Esophagus (tissue), 2 donors: Measurements from ENCODE around the gene PSKH1. TPM values are rescaled to one million over a fixed set of nuclear protein-coding genes. Genes with fewer than 3 reads are reported as not detected.

Experiments used
- H3K27ac ChIP-seq, 2 donors: one replicate each; pipeline ENCODE4 v1.5.1; 2013; ENCODE audit warnings: low read depth in 2 of 2, mild to moderate bottlenecking in 2 of 2, inconsistent platforms in 1 of 2, low read length in 1 of 2, moderate library complexity in 1 of 2
- H3K27me3 ChIP-seq, 2 donors: one replicate each; pipeline ENCODE4 v1.6.1; 2013; ENCODE audit warnings: low read length in 2 of 2, control low read depth in 1 of 2, mild to moderate bottlenecking in 1 of 2; ENCODE audit not compliant: insufficient read depth in 2 of 2, control insufficient read depth in 1 of 2
- H3K36me3 ChIP-seq, 2 donors: one replicate each; pipeline ENCODE4 v1.6.1; 2013; ENCODE audit warnings: low read length in 1 of 2; ENCODE audit not compliant: control insufficient read depth in 2 of 2, insufficient read depth in 2 of 2
- H3K4me1 ChIP-seq, 2 donors: one replicate each; pipeline ENCODE4 v1.6.1; 2013; ENCODE audit warnings: low read length in 1 of 2; ENCODE audit not compliant: control insufficient read depth in 2 of 2, insufficient read depth in 2 of 2
- H3K4me3 ChIP-seq, 2 donors: one replicate each; pipeline ENCODE4 v1.5.1; 2013; ENCODE audit warnings: low read length in 2 of 2, mild to moderate bottlenecking in 2 of 2, low read depth in 1 of 2, moderate library complexity in 1 of 2
- H3K9me3 ChIP-seq, 2 donors: one replicate each; pipeline ENCODE4 v1.6.1; 2013; ENCODE audit warnings: mild to moderate bottlenecking in 2 of 2, low read depth in 1 of 2, low read length in 1 of 2, moderate library complexity in 1 of 2; ENCODE audit not compliant: control insufficient read depth in 2 of 2, insufficient read depth in 1 of 2
- WGBS, 2 donors: extraction: QIAGEN DNeasy Blood & Tissue Kit; methylation state at CpG; one replicate each; pipeline ENCODE4 v1.1.7; 2013; 5-methylcytosine and 5-hydroxymethylcytosine counted together
- polyA plus RNA-seq, 2 donors: library from polyadenylated mRNA; stranded (reverse); fragments of 200-250 nt; gene quantifications; one replicate each; pipeline ENCODE4 v1.2.3, GENCODE V29; 2013
- donor health status: healthy with polysubstance abuse.
- donor health status: Bipolar disorder and iron deficiency.

Gene PSKH1
- polyA plus RNA-seq, 2 donors = 12.5 to 13.7 TPM

DNA sequence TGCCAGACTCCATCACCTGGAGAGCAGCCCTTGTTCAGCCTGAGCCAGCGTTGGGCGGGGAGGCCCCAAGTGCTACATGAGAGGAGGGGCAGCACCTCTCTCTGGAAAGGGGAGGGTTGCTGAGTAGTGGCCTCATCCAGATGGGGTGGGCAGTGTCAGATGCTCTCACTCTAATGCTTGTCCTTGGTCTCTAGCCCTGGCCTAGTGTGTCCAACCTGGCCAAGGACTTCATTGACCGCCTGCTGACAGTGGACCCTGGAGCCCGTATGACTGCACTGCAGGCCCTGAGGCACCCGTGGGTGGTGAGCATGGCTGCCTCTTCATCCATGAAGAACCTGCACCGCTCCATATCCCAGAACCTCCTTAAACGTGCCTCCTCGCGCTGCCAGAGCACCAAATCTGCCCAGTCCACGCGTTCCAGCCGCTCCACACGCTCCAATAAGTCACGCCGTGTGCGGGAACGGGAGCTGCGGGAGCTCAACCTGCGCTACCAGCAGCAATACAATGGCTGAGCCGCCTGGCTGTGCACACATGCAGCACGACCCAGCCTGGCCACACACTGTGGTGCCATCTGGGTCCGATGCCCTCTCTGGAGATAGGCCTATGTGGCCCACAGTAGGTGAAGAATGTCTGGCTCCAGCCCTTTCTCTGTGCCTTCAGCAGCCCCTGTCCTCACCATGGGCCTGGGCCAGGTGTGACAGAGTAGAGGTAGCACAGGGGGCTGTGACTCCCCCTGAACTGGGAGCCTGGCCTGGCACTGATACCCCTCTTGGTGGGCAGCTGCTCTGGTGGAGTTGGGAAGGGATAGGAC is 34.3 kb downstream of the PSKH1 start:
- Histone ChIP-seq H3K36me3 (peaks cover 3 to 28% of the 10 kb centered on the region in 2 donors), H3K9me3 (no peaks in the 10 kb centered on the region), H3K27me3 (no peaks in the 10 kb centered on the region), H3K4me1 (peaks cover 0 to 7% of the 10 kb centered on the region in 2 donors), H3K27ac (no peak overlapping the region), H3K4me3 (no peak overlapping the region)
- 81 to 89% methylated on average over 22 of the region's 22 CpGs for WGBS, 2 donors

DNA sequence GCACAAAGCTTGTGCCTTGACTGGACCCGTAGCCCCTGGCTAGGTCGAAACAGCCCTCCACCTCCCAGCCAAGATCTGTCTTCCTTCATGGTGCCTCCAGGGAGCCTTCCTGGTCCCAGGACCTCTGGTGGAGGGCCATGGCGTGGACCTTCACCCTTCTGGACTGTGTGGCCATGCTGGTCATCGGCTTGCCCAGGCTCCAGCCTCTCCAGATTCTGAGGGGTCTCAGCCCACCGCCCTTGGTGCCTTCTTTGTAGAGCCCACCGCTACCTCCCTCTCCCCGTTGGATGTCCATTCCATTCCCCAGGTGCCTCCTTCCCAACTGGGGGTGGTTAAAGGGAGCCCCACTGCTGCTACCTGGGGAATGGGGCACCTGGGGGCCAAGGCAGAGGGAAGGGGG is 35.1 kb downstream of the PSKH1 start:
- H3K9me3 ChIP-seq = no peaks in the 10 kb centered on the region
- H3K4me1 ChIP-seq = peaks cover 0 to 3% of the 10 kb centered on the region in 2 donors
- no peak overlapping the region for H3K4me3 ChIP-seq
- H3K36me3 ChIP-seq = peaks cover 3 to 28% of the 10 kb centered on the region in 2 donors
- H3K27ac ChIP-seq = no peak overlapping the region
- H3K27me3 ChIP-seq = no peaks in the 10 kb centered on the region
- WGBS, 2 donors = 72 to 74% methylated on average over 7 of the region's 7 CpGs

DNA sequence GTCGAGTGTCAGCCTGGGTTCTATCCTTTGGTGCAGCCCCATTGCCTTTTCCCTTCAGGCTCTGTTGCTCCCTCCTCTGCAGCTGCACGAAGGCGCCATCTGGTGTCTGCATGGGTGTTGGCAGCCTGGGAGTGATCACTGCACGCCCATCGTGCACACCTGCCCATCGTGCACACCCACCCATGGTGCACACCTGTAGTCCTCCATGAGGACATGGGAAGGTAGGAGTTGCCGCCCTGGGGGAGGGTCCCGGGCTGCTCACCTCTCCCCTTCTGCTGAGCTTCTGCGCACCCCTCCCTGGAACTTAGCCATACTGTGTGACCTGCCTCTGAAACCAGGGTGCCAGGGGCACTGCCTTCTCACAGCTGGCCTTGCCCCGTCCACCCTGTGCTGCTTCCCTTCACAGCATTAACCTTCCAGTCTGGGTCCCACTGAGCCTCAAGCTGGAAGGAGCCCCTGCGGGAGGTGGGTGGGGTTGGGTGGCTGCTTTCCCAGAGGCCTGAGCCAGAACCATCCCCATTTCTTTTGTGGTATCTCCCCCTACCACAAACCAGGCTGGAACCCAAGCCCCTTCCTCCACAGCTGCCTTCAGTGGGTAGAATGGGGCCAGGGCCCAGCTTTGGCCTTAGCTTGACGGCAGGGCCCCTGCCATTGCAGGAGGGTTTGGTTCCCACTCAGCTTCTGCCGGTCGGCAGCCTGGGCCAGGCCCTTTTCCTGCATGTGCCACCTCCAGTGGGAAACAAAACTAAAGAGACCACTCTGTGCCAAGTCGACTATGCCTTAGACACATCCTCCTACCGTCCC is 35.7 kb downstream of the PSKH1 start:
- whole genome bisulfite sequencing, 2 donors = 44 to 48% methylated on average over 16 of the region's 16 CpGs
- Histone ChIP-seq H3K4me1 (peaks cover 0 to under 1% of the 10 kb centered on the region in 2 donors), H3K4me3 (no peak overlapping the region)

DNA sequence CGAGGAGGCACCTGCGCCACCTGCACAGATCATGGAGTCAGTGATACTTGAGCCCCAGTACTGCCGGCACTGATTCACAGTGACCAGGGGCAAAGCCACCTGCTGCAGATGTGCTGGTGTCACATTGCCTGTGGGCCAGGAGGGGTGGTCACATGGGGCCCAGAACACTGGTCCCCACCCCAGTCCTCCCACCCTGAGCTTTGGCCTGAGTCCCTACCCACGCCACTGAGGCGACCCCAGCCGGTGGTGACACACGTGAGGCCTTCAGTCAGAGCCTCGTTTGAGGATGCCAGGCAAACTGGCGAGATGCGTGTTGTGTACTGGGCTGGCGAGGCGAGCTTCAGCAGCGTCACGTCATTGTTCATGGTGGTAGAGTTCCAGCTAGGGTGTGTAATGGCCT is 37.1 kb downstream of the PSKH1 start:
- no peak overlapping the region for H3K27ac ChIP-seq

More for the DNA sequence above, 35.7 kb downstream of the PSKH1 start:
- no peak overlapping the region for H3K27ac ChIP-seq
- H3K9me3 ChIP-seq = no peaks in the 10 kb centered on the region
- no peaks in the 10 kb centered on the region for H3K27me3 ChIP-seq
- H3K36me3 ChIP-seq = peaks cover 3 to 30% of the 10 kb centered on the region in 2 donors

DNA sequence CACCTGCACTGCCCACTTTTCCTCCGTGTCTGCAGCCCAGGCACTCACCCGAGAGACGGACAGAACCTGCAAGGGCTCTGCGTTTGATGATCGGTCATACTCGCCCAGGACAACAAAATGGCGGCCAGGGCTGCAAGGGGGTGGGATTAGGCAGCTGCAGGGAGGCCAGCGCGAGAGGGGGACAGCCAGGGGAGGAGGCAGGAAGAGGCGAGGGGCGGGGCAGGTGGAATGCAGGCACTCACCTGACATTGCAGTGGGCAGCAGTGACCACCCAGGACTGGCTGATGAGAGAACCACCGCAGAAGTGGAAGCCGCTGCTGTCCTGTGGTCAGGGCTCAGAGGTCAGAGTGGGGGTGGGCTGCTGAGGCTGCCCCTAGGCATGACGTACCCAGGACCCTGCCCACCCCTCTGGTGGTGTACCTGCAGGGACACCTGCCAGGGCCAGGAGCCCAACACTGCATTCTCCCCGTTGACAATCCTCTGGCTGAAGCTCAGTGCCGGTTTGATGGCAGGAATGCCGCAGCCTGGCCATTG is 37.7 kb downstream of the PSKH1 start:
- no peak overlapping the region for H3K27ac ChIP-seq
- no peaks in the 10 kb centered on the region for H3K27me3 ChIP-seq
- H3K36me3 ChIP-seq = peaks cover 3 to 33% of the 10 kb centered on the region in 2 donors
- no peak overlapping the region for H3K4me3 ChIP-seq
- peaks cover 3 to 13% of the 10 kb centered on the region in 2 donors for H3K4me1 ChIP-seq
- H3K9me3 ChIP-seq = no peaks in the 10 kb centered on the region
- 90 to 93% methylated on average over 17 of the region's 17 CpGs for WGBS, 2 donors

More for the DNA sequence above, 37.1 kb downstream of the PSKH1 start:
- peaks cover 3 to 10% of the 10 kb centered on the region in 2 donors for H3K4me1 ChIP-seq
- no peak overlapping the region for H3K4me3 ChIP-seq
- 79 to 90% methylated on average over 14 of the region's 14 CpGs for WGBS, 2 donors
- peaks cover 3 to 33% of the 10 kb centered on the region in 2 donors for H3K36me3 ChIP-seq
- no peaks in the 10 kb centered on the region for H3K9me3 ChIP-seq
- H3K27me3 ChIP-seq = no peaks in the 10 kb centered on the region

DNA sequence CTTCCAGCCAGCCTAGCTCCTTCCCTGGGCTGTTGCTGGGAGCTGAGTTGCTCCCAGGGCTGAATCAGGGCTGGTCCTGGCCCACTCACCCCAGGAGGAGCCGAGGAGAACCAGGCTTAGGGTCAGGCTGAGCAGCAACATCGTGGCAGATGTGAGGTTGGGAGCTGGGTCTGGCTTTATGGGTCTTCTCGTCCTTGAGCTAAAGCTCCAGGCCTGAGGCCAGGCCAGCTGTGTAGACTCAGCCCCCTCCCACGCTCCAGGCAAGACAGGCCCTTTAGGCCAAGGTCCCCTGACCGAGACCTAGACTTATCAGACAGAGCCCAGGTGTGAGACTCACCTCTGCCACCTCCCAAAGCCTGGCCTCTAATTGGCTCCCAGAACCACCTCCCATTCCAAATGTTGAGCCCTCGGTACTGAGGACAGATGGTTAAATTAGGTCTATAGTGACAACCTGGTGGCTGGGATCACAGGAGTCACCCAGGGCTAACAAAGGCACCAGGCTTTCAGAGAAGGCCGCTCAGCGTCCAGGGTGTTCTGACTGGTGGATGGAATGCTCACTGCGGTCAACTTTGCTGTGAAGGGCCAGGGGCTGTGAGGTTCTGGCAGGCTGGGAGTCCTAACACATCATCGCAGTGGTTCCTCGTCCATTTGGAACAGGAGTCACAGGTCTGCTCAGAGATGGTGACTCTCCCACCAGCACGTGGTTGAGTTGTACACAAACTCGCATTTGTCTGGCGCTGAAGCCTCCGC is 38.8 kb downstream of the PSKH1 start, which contains the start of gene CTRL:
TSS of gene CTRL (minus strand) at position 151 of the 750 bp plus-strand sequence. CDS start at position 141, 10 bp downstream.
- peaks cover 3 to 33% of the 10 kb centered on the region in 2 donors for H3K36me3 ChIP-seq
- WGBS, 2 donors = 77 to 84% methylated on average over 15 of the region's 15 CpGs
- no peak within 1 kb of the TSS for H3K27ac ChIP-seq
- H3K27me3 ChIP-seq = no peaks in the 10 kb centered on the region
- peaks cover 3 to 13% of the 10 kb centered on the region in 2 donors for H3K4me1 ChIP-seq
- H3K4me3 ChIP-seq = no peak within 1 kb of the TSS
- H3K9me3 ChIP-seq = no peaks in the 10 kb centered on the region

DNA sequence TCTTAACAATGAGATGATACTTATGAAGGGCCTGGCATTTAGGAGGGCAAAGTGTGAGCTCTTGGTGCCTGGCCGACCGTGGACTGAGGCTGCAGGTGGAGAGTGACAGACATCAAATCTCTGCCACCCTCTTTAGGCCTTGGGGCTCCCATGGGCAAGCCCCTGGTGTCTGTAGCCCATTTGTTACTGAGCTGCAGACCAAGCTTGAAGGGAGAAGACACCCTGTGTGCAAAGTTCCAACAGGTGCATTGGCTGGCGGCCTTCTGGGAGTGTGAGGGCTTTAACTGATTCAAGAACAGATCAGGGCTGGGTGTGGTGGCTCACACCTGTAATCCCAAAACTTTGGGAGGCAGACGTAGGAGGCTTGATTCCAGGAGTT is 39.4 kb downstream of the PSKH1 start:
- H3K27ac ChIP-seq = no peak overlapping the region
- H3K36me3 ChIP-seq = peaks cover 3 to 28% of the 10 kb centered on the region in 2 donors
- no peaks in the 10 kb centered on the region for H3K27me3 ChIP-seq
- peaks cover 3 to 18% of the 10 kb centered on the region in 2 donors for H3K4me1 ChIP-seq
- no peak overlapping the region for H3K4me3 ChIP-seq
- WGBS, 2 donors = 84 to 90% methylated on average over 4 of the region's 4 CpGs
- no peaks in the 10 kb centered on the region for H3K9me3 ChIP-seq

DNA sequence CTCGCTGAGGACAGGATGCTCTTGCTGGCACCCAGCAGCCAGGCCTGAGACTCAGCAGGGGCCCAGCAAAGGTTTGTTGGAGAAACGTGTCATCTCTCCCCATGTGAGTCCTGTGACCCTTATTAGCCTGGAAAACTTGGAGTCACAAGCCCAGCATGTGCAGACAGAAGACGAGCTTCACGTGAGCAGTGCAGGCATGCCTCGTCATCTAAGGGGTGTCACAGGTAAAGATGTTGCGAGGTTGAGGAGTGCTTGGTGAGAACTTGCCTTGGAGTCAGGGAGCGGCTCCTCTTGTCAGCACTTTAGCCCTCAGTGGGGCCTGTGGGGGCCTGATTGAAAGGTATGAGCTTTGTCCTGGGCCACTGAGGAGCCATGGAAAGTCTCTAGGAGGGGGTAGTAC is 40.8 kb downstream of the PSKH1 start:
- no peak overlapping the region for H3K27ac ChIP-seq
- no peaks in the 10 kb centered on the region for H3K27me3 ChIP-seq
- no peak overlapping the region for H3K4me3 ChIP-seq
- H3K4me1 ChIP-seq = peaks cover 3 to 18% of the 10 kb centered on the region in 2 donors
- H3K9me3 ChIP-seq = no peaks in the 10 kb centered on the region
- WGBS, 2 donors = 50 to 68% methylated on average over 7 of the region's 7 CpGs
- peaks cover 0 to 20% of the 10 kb centered on the region in 2 donors for H3K36me3 ChIP-seq
